Measurements from ENCODE around the gene STX19. TPM values are rescaled to one million over a fixed set of nuclear protein-coding genes. Genes with fewer than 3 reads are reported as not detected.
A peak's percentile ranks its signal among the peaks of the same experiment; 100 is the strongest.

Gene STX19
- total and polyA plus RNA-seq, 2 of the 13 experiments (the other 11 are each of a cell fraction or from before 2014, with no cell fraction given): not detected

DNA sequence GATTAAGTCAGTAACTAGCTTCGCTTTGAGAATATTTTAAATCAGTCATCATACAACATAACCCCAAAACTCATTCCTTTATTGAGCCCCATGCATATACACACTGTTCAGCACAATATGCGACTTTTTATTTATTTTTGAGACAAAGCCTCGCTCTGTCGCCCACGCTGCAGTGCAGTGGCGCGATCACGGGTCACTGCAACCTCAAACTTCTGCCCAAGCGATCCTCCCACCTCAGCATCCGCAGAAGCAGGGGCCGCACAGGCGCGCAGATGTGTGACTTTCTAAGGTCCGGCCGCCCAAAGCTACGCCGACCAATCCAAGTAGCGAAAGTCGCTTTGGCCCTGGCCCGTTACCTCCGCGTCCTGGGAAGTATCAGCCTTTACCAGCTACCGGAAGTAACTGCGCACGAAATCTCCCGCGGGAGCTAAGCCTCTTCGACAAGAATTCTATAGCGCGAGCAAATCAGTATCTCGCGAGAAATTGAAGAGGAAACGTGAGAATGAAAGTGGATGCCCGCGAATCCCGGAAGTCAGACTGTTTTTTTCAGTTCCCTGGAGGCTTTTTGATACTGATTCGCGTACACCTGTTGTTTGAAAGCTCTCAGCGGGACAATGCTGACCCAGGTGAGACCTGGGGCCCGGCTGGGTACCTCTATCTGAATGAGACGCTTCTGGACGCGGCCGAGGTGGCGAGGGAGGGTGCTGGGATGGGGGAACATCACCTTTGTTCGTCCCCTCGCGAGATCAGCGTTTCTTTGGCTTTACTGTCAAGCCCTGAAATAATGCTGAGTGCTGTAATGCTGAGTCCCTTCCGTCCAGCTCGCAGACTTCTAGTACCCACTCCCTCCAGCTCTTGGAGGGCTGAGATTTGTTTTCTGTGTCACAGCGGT is 34.4 kb upstream of the STX19 start, which contains the start of the genes DHFR2 and NSUN3 (continued):
- TF ChIP-seq, protein P1, sequence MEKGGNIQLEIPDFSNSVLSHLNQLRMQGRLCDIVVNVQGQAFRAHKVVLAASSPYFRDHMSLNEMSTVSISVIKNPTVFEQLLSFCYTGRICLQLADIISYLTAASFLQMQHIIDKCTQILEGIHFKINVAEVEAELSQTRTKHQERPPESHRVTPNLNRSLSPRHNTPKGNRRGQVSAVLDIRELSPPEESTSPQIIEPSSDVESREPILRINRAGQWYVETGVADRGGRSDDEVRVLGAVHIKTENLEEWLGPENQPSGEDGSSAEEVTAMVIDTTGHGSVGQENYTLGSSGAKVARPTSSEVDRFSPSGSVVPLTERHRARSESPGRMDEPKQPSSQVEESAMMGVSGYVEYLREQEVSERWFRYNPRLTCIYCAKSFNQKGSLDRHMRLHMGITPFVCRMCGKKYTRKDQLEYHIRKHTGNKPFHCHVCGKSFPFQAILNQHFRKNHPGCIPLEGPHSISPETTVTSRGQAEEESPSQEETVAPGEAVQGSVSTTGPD (CRISPR knock-in tag; IDR thresholded peaks at IDR 0.05): no peak
- TF ChIP-seq FOXK1 (CRISPR knock-in tag; IDR thresholded peaks at IDR 0.05; ENCODE audit: borderline replicate concordance, low read depth) (peak; percentile 45; the same call in 1 of the 2 replicates), CBX1 (IDR thresholded peaks at IDR 0.05; ENCODE audit: low read depth) (peak; percentile 26), ZNF224 (CRISPR knock-in tag; IDR thresholded peaks at IDR 0.05) (peak; percentile 36; the same call in 1 of the 2 replicates), SAFB2 (CRISPR knock-in tag; IDR thresholded peaks at IDR 0.05; ENCODE audit: borderline replicate concordance, low read depth) (peak; percentile 53; the same call in 1 of the 2 replicates), TBX2 (CRISPR knock-in tag; IDR thresholded peaks at IDR 0.05; ENCODE audit: borderline replicate concordance) (peak; percentile 62; the same call in 1 of the 2 replicates), ZNF574 (CRISPR knock-in tag; IDR thresholded peaks at IDR 0.05) (peak; percentile 75), ZNF616 (CRISPR knock-in tag; IDR thresholded peaks at IDR 0.05; ENCODE audit: low read depth) (no peak), HIC2 (CRISPR knock-in tag; IDR thresholded peaks at IDR 0.05; ENCODE audit: low read depth) (no peak), SIN3A (IDR thresholded peaks at IDR 0.05; ENCODE audit: borderline replicate concordance, low read depth, low read length) (peak; percentile 89), NFYC (CRISPR knock-in tag; IDR thresholded peaks at IDR 0.05) (peak; percentile 75), ZBTB7B (CRISPR knock-in tag; IDR thresholded peaks at IDR 0.05) (peak; percentile 39; the same call in 1 of the 2 replicates), ZNF543 (CRISPR knock-in tag; IDR thresholded peaks at IDR 0.05) (no peak), POLR2A (IDR thresholded peaks at IDR 0.05; ENCODE audit: insufficient read depth in 1 of 2, low read depth in 2 of 2, low read length in 2 of 2) (peak; percentile 74 to 77), ZNF282 (IDR thresholded peaks at IDR 0.05; ENCODE audit: partially characterized antibody) (no peak), ZNF264 (CRISPR knock-in tag; IDR thresholded peaks at IDR 0.05) (no peak), MTA1 (CRISPR knock-in tag; IDR thresholded peaks at IDR 0.05; ENCODE audit: borderline replicate concordance) (no peak), ZNF121 (CRISPR knock-in tag; IDR thresholded peaks at IDR 0.05) (peak; percentile 36; the same call in 1 of the 2 replicates)
- TF ChIP-seq, protein P2, sequence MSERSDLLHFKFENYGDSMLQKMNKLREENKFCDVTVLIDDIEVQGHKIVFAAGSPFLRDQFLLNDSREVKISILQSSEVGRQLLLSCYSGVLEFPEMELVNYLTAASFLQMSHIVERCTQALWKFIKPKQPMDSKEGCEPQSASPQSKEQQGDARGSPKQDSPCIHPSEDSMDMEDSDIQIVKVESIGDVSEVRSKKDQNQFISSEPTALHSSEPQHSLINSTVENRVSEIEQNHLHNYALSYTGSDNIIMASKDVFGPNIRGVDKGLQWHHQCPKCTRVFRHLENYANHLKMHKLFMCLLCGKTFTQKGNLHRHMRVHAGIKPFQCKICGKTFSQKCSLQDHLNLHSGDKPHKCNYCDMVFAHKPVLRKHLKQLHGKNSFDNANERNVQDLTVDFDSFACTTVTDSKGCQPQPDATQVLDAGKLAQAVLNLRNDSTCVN (CRISPR knock-in tag; IDR thresholded peaks at IDR 0.05; ENCODE audit: borderline replicate concordance): peak; percentile 13; the same call in 1 of the 2 replicates
- TF ChIP-seq, protein P3, sequence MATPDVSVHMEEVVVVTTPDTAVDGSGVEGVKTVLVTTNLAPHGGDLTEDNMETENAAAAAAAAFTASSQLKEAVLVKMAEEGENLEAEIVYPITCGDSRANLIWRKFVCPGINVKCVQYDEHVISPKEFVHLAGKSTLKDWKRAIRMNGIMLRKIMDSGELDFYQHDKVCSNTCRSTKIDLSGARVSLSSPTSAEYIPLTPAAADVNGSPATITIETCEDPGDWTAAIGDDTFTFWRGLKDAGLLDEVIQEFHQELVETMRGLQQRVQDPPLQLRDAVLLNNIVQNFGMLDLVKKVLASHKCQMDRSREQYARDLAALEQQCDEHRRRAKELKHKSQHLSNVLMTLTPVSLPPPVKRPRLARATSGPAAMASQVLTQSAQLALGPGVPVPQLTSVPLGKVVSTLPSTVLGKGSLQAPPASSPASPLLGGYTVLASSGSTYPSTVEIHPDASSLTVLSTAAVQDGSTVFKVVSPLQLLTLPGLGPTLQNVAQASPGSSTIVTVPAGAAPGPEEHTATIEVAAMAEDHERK (CRISPR knock-in tag; IDR thresholded peaks at IDR 0.05; ENCODE audit: low read depth): no peak
